ENCODE data around the gene ANXA3.

DNA sequence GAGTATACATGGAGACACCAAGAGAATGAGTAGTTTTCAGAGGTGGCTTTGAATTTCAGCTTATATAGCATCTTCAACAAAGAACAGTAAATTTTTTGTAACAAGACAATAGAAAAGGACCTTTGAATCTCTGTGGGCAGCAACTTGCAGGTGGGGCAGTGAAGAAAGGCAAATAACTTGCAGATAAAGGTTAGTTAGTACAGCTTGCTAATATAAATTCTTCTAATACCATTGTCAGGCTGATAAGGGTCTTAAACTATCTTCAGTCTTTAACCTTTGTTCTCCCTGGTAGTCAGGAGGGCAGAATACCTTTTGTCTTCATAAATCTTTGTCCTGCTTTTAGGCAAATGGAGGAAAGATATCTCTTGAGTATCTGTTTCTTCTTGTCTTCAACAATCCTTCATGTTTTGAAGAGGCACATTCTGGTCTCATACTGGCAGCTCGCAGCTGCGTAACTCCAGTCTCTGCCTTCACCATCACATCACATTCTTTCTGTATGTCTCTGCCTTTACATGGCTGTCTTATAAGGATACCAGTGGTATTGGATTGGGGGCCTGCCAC is 16.0 kb downstream of the ANXA3 start:
- TF ChIP-seq EZH2 (IDR thresholded peaks at IDR 0.05; ENCODE audit: insufficient read depth, low read length) = no peak
- TF ChIP-seq, protein P1, sequence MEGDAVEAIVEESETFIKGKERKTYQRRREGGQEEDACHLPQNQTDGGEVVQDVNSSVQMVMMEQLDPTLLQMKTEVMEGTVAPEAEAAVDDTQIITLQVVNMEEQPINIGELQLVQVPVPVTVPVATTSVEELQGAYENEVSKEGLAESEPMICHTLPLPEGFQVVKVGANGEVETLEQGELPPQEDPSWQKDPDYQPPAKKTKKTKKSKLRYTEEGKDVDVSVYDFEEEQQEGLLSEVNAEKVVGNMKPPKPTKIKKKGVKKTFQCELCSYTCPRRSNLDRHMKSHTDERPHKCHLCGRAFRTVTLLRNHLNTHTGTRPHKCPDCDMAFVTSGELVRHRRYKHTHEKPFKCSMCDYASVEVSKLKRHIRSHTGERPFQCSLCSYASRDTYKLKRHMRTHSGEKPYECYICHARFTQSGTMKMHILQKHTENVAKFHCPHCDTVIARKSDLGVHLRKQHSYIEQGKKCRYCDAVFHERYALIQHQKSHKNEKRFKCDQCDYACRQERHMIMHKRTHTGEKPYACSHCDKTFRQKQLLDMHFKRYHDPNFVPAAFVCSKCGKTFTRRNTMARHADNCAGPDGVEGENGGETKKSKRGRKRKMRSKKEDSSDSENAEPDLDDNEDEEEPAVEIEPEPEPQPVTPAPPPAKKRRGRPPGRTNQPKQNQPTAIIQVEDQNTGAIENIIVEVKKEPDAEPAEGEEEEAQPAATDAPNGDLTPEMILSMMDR (IDR thresholded peaks at IDR 0.05; ENCODE audit: insufficient read depth, low read depth, low read length) = no peak
